ENCODE data around the gene CNTNAP2.
"Not testable (repeated sequence)": the region's sequence is repeated elsewhere in the genome, so short reads cannot be mapped to it uniquely, and the experiment has no call there.

The CNTNAP2 gene

GRCh38 chr7:146150153-146150552 is 33.6 kb downstream of the CNTNAP2 start:
- DNase-seq: no peak

DNA sequence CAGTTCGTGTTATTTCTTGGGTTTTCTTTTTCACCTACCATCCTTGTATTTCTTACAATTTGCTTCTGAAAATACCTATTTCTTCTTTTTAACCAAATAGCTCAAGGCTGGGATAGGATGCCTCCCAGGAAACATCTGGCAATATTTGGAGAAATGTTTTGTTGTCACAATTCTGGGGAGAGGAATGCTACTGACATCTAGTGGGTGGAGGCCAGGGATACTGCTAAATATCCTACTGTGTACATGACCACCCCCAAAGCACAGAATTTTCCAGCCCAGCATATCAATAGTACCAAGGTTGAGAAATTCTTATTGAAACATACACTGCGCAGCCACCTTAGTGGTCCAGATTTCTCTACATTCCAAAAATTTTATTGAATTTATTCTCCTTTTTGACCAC is 55.5 kb downstream of the CNTNAP2 start:
- no peak for DNase-seq

- no peak for DNase-seq
Measured at GRCh38 chr7:146175716-146176115, 59.1 kb downstream of the CNTNAP2 start.

DNA sequence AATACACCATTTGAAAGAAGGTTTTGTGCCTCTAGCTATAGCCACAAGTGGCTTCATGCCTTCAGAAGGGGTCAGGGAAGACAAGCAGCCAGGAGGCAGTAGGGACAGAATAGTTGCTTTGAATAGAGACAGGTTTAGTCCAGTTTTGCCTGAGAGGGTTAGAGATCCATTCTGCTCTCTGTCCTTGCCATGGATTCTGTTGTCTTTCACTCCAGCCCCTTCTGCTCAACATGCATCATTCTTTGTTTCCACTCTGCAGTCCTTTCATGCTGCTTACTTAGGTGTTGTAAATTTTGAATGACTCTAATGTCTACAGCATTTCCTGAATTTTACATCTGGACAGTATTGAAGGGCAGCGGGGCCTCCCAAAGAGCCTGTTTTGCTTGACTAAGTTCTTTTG is 60.3 kb downstream of the CNTNAP2 start:
- no peak for DNase-seq

GRCh38 chr7:146177301-146177700 is 60.7 kb downstream of the CNTNAP2 start:
- DNase-seq: no peak

DNA sequence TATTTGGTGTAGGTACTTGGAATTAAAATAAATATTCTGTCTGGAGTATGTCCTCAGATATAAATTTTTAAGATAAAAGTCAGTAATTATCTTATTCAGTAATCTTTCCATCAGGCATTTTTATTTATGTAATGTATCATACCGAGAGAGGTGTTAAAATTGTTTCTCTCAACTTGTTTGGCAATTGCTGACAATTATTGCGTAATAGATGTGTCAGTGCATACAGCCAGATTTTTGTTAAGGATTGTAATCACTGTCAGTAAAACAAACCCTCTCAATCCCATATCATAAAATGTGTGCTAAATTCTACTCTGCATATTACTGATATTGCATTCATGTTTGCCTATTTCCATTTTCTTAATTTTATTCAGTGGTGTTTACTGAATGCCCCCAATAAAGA is 69.2 kb downstream of the CNTNAP2 start:
- DNase-seq: no peak

DNA sequence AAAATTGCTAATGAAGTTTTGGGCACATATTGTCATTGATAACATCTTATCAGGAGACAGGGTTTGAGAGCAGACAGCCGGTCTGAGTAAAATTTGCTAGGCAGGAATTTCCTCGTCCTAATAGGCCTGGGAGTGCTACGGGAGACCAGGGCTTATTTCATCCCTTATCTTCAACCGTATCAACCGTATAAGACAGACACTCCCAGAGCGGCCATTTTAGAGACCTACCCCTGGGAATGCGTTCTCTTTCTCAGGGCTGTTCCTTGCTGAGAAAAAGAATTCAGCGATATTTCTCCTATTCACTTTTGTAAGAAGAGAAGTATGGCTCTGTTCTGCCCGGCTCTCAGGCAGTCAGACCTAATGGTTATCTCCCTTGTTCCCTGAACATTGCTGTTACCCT is 74.8 kb downstream of the CNTNAP2 start:
- DNase-seq: not testable (repeated sequence)

DNA sequence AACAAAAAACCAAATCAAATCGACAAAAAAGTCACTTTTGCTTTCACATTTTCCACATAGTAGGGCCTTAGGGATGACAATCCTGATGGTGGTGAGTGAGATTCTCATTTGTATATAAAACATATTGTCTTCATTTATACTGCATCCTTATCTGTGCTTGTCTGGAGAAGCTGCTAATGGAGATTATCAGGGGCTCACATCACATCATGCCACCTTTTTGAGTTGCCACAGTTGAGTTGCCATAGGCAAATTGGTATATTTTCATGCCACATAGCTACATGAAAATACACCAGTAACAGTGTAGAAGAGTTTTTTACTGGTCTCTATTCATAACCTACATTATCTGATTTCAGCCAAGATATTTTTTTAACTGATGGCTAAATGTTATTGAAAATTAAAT is 85.3 kb downstream of the CNTNAP2 start:
- no peak for DNase-seq

- no peak for DNase-seq
Measured at GRCh38 chr7:146206270-146206669, 89.7 kb downstream of the CNTNAP2 start.

DNA sequence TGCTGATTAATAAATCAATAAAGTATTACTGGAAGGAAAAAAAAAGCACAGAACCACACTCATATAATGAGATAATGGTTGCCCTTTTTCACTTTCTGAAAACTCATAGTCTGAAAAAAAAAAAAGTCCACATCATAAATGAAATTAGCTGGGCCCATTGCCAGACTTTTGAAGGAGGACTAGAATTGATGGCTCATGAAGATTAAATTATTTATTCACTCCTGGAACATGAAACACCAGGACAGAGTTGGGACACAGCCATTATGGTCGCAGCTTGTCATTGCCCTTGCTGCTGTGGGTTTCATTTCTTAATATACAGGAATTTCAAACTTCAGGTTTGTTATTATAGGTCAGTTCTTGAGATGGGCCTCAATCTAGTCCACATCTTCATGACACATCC is 91.9 kb downstream of the CNTNAP2 start:
- DNase-seq: no peak

DNA sequence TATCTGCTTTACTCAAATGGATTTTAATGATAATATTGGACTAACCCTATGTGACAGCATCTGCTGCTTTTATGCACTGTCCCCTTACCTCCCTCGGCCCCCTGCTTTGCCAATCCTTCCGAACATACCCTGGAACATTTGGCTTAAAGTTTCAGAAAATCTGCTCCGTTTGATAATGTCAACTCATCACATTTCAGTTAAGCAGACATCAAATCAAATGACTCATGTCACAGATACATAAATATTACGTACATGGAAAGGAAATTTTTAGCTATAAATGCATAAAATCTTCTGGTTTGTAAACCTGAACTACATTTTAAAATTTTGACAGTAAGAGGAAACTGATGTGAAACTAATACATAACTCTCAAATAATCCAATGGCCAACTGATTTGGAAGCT is 98.2 kb downstream of the CNTNAP2 start:
- no peak for DNase-seq

- DNase-seq: no peak
Measured at GRCh38 chr7:146216396-146217041, 99.9 kb downstream of the CNTNAP2 start.

GRCh38 chr7:146223851-146224250 is 107.2 kb downstream of the CNTNAP2 start:
- no peak for DNase-seq

GRCh38 chr7:146232604-146233003 is 116.0 kb downstream of the CNTNAP2 start:
- no peak for DNase-seq

DNA sequence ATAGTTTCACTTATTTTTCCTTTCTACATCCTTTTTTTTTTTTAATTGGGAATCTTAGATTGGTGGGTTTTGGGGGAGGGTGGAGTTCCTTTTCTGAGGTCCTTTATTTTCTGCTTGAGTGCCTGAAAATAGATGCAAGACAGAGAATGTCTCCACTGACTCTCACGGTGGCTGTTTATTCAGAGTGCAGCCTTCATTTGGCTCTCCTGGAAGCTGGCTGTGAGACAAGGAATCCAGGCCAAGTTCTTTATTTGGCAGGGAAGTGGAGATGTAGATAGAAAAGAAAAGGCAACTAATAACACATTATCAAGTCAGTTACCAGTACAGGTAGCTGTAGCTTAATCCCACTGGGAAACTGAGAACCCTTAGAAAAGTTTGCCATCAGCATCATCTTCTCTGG is 118.6 kb downstream of the CNTNAP2 start:
- DNase-seq: no peak

DNA sequence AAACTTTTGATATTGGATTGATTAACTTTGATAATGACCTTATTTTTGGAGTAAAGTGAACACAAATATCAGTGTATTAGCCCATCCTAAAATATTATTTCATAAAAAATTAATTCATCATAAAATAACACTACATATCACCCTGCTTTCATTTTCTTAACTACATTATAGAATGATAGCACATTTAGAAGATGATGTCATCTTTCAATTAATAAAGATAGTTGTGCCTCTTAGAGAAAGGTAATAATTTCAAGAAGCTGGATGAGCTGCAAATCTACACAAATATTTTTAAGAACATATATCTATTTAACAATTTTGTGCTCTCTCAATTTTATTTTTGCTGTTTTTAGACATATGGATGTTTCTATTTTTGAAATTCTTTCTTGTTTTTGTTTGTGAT is 126.1 kb downstream of the CNTNAP2 start:
- no peak for DNase-seq

DNA sequence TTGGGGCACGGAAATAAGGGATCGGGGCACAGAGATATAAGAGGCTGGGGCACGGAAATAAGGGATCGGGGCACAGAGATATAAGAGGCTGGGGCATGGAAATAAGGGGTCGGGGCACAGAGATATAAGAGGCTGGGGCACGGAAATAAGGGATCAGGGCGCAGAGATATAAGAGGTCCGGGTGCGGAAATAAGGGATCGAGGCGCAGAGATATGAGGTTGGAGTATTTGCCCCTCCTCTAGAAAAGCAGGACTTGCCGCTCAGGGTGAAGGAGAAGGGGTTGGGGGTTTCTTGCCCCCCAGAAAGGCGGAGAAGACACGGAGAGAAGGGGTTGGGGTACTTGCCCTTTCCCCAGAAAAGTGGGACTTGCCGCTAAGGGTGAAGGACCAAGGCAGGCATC is 131.4 kb downstream of the CNTNAP2 start:
- DNase-seq: not testable (repeated sequence)

DNA sequence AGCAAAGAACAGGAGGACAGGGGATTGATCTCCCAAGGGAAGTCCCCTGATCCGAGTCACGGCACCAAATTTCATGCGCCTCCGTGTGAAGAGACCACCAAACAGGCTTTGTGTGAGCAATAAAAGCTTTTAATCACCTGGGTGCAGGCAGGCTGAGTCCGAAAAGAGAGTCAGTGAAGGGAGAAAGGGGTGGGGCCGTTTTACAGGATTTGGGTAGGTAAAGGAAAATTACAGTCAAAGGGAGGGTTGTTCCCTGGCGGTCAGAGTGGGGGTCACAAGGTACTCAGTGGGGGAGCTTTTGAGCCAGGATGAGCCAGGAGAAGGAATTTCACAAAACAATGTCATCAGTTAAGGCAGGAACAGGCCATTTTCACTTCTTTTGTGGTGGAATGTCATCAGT is 132.1 kb downstream of the CNTNAP2 start:
- not testable (repeated sequence) for DNase-seq

DNA sequence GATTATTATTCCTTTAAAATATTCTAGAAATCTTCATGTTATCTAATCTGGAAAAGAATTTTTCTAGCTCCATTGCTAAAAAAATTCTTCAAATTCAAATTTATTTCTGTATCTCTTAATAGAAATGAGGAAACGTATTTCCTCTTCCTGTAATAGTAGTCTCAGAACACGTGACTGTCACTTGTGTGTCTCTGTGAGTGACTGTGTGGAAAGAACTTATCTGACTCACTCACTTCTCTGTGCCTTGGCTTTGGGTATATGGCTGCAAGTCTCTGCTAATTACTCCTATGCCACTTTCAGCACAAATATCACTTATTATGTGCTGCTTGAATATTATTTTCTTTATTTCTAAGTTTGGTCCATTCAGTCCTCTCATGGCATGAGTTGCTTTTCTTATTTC is 132.7 kb downstream of the CNTNAP2 start:
- no peak for DNase-seq

- DNase-seq: no peak
Measured at GRCh38 chr7:146255609-146256008, 139.0 kb downstream of the CNTNAP2 start.

DNA sequence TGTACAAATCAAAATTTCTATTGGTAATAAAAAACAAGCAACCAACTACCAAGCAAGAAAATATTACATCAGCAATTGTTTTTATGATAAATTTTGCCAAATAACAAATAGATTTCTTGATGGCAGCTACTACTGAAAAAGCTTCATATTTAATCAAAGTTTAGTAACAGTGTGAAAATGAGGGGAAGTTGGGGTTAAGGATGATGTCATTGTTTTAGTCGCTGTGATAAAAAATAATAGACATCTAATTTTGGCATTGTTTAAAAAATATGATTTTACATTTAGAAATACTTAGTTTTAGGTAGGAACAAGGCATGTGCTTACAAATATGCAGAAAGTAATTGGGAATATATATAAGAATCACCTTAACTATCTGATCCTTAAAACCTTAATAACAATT is 145.9 kb downstream of the CNTNAP2 start:
- DNase-seq: no peak

GRCh38 chr7:146276888-146277287 is 160.3 kb downstream of the CNTNAP2 start:
- DNase-seq: no peak

GRCh38 chr7:146285418-146285817 is 168.8 kb downstream of the CNTNAP2 start:
- no peak for DNase-seq

DNA sequence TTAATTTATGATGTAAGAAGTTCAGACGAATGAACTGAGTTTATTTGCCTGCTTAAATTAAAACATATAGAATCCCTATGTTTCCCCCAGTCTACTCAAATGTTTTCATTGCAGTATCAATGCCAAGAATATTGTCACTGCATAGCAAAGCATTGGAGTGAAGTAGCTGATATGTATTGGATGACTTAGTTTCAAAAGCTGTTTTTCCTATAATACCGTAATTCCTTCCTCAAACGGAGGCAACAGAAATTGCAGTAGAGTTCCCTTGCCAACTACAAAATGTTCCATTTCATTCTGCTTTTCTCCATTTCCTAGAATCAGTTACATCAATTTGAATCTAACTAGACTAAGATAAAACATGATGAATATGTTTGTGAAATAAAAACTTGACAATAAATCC is 174.1 kb downstream of the CNTNAP2 start:
- DNase-seq: no peak

- no peak for DNase-seq
Measured at GRCh38 chr7:146291900-146292299, 175.3 kb downstream of the CNTNAP2 start.

DNA sequence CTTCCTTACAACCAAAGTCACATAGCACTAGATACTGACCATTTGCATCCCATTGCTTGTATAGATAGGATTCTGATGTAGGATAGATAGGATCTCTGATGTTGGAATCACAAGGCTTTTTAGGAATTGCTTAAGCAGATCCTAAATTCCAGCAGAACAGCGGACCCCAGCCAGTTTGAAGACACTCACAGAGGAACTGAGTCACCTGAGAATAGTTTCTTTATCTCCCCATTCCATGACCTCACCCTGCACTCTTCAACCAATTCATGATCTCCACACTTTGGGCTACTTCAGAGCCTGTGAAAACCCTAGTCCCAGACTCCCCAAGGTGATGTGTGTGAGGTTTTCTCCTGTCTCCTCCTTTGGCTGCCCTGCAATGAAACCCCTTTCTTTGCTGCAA is 179.4 kb downstream of the CNTNAP2 start:
- no peak for DNase-seq

All from NCI-H510A (cell line).